ENCODE results near the gene PPIL4.

The PPIL4 gene

GRCh38 chr6:149513915-149514314 is 31.9 kb downstream of the PPIL4 start:
- H3K9me3 ChIP-seq (ENCODE audit: severe bottlenecking), result no peaks in the 10 kb centered on the region
- H3K27ac ChIP-seq, result no peak overlapping the region
- TF ChIP-seq, protein P1, sequence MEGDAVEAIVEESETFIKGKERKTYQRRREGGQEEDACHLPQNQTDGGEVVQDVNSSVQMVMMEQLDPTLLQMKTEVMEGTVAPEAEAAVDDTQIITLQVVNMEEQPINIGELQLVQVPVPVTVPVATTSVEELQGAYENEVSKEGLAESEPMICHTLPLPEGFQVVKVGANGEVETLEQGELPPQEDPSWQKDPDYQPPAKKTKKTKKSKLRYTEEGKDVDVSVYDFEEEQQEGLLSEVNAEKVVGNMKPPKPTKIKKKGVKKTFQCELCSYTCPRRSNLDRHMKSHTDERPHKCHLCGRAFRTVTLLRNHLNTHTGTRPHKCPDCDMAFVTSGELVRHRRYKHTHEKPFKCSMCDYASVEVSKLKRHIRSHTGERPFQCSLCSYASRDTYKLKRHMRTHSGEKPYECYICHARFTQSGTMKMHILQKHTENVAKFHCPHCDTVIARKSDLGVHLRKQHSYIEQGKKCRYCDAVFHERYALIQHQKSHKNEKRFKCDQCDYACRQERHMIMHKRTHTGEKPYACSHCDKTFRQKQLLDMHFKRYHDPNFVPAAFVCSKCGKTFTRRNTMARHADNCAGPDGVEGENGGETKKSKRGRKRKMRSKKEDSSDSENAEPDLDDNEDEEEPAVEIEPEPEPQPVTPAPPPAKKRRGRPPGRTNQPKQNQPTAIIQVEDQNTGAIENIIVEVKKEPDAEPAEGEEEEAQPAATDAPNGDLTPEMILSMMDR (IDR thresholded peaks at IDR 0.05; ENCODE audit: low read depth, low read length), result no peak
- H3K36me3 ChIP-seq, result peaks cover 22% of the 10 kb centered on the region
- H3K4me3 ChIP-seq (ENCODE audit: low read depth, low read length), result no peak overlapping the region
- no peak for DNase-seq
- H3K27me3 ChIP-seq (ENCODE audit: insufficient read depth, low read depth, severe bottlenecking), result no peaks in the 10 kb centered on the region

DNA sequence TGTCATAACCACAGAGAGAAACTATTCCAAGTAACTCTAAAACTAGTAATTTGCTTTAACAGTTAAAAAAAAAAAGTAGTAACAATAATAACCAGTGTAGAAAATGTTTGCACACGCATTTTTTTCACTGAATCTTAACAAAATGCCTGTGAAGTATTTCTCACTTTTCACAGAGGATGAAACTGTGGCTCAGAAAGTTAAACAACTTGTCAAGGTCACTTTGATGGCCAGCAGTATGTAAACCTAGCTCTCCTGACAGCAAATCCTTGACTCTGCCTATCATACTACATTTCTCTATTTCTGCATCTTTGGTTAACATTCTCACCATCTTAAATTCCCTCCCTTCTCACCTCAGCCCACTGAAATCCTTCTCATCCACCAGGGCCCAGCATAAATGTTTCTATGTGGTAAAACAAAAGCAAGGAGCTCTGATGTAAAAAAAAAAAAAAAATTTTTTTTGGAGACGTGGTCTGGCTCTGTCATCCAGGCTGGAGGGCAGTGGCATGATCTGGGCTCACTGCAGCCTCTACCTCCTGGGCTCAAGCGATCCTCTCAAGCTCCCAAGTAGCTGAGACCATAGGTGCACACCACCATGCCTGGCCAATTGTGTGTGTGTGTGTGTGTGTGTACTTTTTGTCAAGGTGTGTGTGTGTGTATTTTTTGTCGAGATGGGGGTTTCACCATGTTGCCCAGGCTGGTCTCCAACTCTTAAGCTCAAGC is 34.9 kb downstream of the PPIL4 start:
- no peak for DNase-seq
- Histone ChIP-seq H3K36me3 (peaks cover 12% of the 10 kb centered on the region), H3K27me3 (ENCODE audit: insufficient read depth, low read depth, severe bottlenecking) (no peaks in the 10 kb centered on the region), H3K27ac (no peak overlapping the region), H3K9me3 (ENCODE audit: severe bottlenecking) (no peaks in the 10 kb centered on the region), H3K4me3 (ENCODE audit: low read depth, low read length) (no peak overlapping the region)
- TF ChIP-seq, protein P1 (IDR thresholded peaks at IDR 0.05; ENCODE audit: low read depth, low read length), result no peak

- H3K9me3 ChIP-seq (ENCODE audit: severe bottlenecking), result no peaks in the 10 kb centered on the region
- TF ChIP-seq, protein P1 (IDR thresholded peaks at IDR 0.05; ENCODE audit: low read depth, low read length), result no peak
- DNase-seq, result no peak
- peaks cover 12% of the 10 kb centered on the region for H3K36me3 ChIP-seq
- H3K4me3 ChIP-seq (ENCODE audit: low read depth, low read length), result no peak overlapping the region
- H3K27me3 ChIP-seq (ENCODE audit: insufficient read depth, low read depth, severe bottlenecking), result no peaks in the 10 kb centered on the region
- no peak overlapping the region for H3K27ac ChIP-seq
Measured at GRCh38 chr6:149508485-149508884, 37.4 kb downstream of the PPIL4 start.

GRCh38 chr6:149503872-149504271 is 42.0 kb downstream of the PPIL4 start:
- H3K27ac ChIP-seq, result no peak overlapping the region
- no peaks in the 10 kb centered on the region for H3K27me3 ChIP-seq (ENCODE audit: insufficient read depth, low read depth, severe bottlenecking)
- H3K36me3 ChIP-seq, result peaks cover 3% of the 10 kb centered on the region
- no peak overlapping the region for H3K4me3 ChIP-seq (ENCODE audit: low read depth, low read length)
- DNase-seq, result no peak
- no peaks in the 10 kb centered on the region for H3K9me3 ChIP-seq (ENCODE audit: severe bottlenecking)
- TF ChIP-seq, protein P1 (IDR thresholded peaks at IDR 0.05; ENCODE audit: low read depth, low read length), result no peak

GRCh38 chr6:149503276-149503675 is 42.6 kb downstream of the PPIL4 start:
- no peaks in the 10 kb centered on the region for H3K9me3 ChIP-seq (ENCODE audit: severe bottlenecking)
- TF ChIP-seq, protein P1 (IDR thresholded peaks at IDR 0.05; ENCODE audit: low read depth, low read length), result no peak
- DNase-seq, result no peak
- H3K36me3 ChIP-seq, result peaks cover 3% of the 10 kb centered on the region
- no peak overlapping the region for H3K27ac ChIP-seq
- no peaks in the 10 kb centered on the region for H3K27me3 ChIP-seq (ENCODE audit: insufficient read depth, low read depth, severe bottlenecking)
- no peak overlapping the region for H3K4me3 ChIP-seq (ENCODE audit: low read depth, low read length)

DNA sequence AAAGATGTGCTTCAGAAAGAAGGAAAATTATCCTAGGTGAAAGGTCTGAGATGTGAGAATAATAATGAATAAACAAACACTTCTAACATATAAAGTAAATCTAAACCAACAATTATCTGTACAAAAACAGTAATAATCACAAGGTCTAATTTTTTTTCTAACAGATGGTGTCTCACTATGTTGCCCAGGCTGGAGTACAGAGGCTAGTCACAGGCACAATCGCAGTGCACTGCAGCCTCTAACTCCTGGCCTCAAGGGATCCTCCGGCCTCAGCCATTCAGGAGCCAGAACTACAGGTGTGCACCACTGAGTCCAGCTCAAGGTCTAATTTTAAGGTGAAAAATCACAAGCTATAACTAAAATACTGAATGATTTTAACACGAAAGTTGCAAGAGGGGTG is 44.1 kb downstream of the PPIL4 start:
- H3K27me3 ChIP-seq (ENCODE audit: insufficient read depth, low read depth, severe bottlenecking), result no peaks in the 10 kb centered on the region
- no peak for DNase-seq
- TF ChIP-seq, protein P1 (IDR thresholded peaks at IDR 0.05; ENCODE audit: low read depth, low read length), result no peak

More for the DNA sequence above, 44.1 kb downstream of the PPIL4 start:
- Histone ChIP-seq H3K4me3 (ENCODE audit: low read depth, low read length) (no peak overlapping the region), H3K9me3 (ENCODE audit: severe bottlenecking) (no peaks in the 10 kb centered on the region), H3K36me3 (peaks cover 3% of the 10 kb centered on the region), H3K27ac (no peak overlapping the region)

Measured in WERI-Rb-1 (cell line).